SK-N-SH (cell line): ENCODE measurements around the gene MAD1L1.

Experiments
- FOXM1 ChIP-seq: IDR thresholded peaks from 2 replicates; pipeline ENCODE4 v1.4.0; 2012; ENCODE audit warnings: low read depth, mild to moderate bottlenecking
- NFIC ChIP-seq: IDR thresholded peaks from 2 replicates; pipeline ENCODE4 v1.4.0; 2012; ENCODE audit warnings: borderline replicate concordance
- POLR2AphosphoS5 ChIP-seq: IDR thresholded peaks from 2 replicates; pipeline ENCODE4 v1.6.1; 2012; ENCODE audit warnings: low read depth, low read length
- RAD21 ChIP-seq: IDR thresholded peaks from 2 replicates; pipeline ENCODE4 v1.6.1; 2012; ENCODE audit warnings: mild to moderate bottlenecking, low read length
- USF1 ChIP-seq: IDR thresholded peaks from 2 replicates; pipeline ENCODE4 v1.4.0; 2012; ENCODE audit warnings: low read depth, borderline replicate concordance
- USF2 ChIP-seq: fragments of 150-350 bp; IDR thresholded peaks from 2 replicates; pipeline ENCODE4 v1.6.1; 2017; ENCODE audit warnings: antibody characterized with exemption, low read length, low read depth, borderline replicate concordance
- TF ChIP-seq, protein P1 (sequence below): fragments of 200-600 bp; sonication (generic); IDR thresholded peaks from 2 replicates; pipeline ENCODE4 v1.6.1; 2017; ENCODE audit warnings: antibody characterized with exemption, mild to moderate bottlenecking, moderate library complexity
- TF ChIP-seq, protein P2 (sequence below): IDR thresholded peaks from 2 replicates; pipeline ENCODE4 v1.6.1; 2012; ENCODE audit warnings: mild to moderate bottlenecking, low read depth, low read length, moderate library complexity

DNA sequence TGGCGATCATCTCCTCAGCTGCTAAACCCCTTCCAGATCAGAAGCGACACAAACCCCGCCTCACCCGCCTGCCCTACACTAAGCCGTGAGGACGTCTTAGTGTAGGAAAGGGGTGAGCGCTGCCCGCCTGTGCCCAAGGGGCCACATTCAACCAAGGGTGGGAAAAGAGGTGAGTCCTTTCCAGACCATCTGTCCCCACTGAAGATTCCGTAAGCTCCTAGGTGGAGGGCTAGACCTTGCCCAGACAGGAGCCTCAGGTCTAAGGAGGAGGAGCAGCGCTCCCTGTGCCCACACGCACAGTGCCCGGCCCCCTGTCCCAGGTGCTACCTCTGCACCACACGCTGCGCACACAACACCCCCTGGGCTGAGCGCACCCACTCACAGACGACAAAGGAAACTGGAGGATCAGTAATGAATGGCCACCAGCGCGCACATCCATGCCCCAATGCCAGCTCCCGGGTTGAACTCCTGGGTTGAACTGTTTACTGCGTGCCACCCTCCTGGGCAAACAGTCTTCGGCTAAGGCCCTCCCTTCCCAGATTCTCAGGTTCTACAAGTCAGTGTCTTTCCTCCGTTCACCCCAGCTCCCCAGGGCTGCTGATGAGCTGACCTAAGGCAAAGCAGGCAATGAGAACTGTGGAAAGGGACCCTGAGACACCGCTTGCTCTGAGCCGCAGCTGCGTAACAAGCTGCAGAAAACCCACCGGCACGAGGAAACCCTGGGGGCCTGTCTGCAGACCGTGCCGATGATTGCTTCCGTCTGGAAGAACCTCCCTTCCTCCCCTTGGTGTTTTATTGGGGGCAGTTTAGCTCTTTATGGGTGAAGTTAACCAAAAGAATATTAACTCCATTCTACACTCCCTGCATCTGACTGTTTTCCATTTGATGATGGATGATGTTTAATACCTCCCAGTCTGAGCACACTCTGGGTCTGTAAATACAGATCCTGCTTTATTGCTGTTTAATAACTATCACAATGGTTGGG, 185.9 kb downstream of the MAD1L1 start:
- TF ChIP-seq, protein P1, sequence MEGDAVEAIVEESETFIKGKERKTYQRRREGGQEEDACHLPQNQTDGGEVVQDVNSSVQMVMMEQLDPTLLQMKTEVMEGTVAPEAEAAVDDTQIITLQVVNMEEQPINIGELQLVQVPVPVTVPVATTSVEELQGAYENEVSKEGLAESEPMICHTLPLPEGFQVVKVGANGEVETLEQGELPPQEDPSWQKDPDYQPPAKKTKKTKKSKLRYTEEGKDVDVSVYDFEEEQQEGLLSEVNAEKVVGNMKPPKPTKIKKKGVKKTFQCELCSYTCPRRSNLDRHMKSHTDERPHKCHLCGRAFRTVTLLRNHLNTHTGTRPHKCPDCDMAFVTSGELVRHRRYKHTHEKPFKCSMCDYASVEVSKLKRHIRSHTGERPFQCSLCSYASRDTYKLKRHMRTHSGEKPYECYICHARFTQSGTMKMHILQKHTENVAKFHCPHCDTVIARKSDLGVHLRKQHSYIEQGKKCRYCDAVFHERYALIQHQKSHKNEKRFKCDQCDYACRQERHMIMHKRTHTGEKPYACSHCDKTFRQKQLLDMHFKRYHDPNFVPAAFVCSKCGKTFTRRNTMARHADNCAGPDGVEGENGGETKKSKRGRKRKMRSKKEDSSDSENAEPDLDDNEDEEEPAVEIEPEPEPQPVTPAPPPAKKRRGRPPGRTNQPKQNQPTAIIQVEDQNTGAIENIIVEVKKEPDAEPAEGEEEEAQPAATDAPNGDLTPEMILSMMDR, result no peak
- TF ChIP-seq FOXM1, result no peak
- no peak for TF ChIP-seq USF2
- no peak for TF ChIP-seq POLR2AphosphoS5
- no peak for TF ChIP-seq RAD21
- no peak for TF ChIP-seq NFIC
- TF ChIP-seq, protein P2, sequence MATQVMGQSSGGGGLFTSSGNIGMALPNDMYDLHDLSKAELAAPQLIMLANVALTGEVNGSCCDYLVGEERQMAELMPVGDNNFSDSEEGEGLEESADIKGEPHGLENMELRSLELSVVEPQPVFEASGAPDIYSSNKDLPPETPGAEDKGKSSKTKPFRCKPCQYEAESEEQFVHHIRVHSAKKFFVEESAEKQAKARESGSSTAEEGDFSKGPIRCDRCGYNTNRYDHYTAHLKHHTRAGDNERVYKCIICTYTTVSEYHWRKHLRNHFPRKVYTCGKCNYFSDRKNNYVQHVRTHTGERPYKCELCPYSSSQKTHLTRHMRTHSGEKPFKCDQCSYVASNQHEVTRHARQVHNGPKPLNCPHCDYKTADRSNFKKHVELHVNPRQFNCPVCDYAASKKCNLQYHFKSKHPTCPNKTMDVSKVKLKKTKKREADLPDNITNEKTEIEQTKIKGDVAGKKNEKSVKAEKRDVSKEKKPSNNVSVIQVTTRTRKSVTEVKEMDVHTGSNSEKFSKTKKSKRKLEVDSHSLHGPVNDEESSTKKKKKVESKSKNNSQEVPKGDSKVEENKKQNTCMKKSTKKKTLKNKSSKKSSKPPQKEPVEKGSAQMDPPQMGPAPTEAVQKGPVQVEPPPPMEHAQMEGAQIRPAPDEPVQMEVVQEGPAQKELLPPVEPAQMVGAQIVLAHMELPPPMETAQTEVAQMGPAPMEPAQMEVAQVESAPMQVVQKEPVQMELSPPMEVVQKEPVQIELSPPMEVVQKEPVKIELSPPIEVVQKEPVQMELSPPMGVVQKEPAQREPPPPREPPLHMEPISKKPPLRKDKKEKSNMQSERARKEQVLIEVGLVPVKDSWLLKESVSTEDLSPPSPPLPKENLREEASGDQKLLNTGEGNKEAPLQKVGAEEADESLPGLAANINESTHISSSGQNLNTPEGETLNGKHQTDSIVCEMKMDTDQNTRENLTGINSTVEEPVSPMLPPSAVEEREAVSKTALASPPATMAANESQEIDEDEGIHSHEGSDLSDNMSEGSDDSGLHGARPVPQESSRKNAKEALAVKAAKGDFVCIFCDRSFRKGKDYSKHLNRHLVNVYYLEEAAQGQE, result no peak
- no peak for TF ChIP-seq USF1
